OCI-LY7 (cell line): ENCODE measurements around the gene IMMP2L.

Source experiments
- EZH2phosphoT487 ChIP-seq: fragments of 200-600 bp; sonication (generic); IDR thresholded peaks from 2 replicates; pipeline ENCODE4 v1.6.1; 2018; ENCODE audit warnings: low read depth, borderline replicate concordance, mild to moderate bottlenecking, mixed run types, antibody characterized with exemption, low read length, moderate library complexity, mixed read lengths
- TF ChIP-seq, protein P1 (sequence below): fragments of 200-600 bp; sonication (generic); conservative IDR thresholded peaks from 2 replicates; pipeline ENCODE4 v1.5.1; 2014; ENCODE audit warnings: mild to moderate bottlenecking, antibody characterized with exemption, low read length, moderate library complexity, mixed read lengths

GRCh38 chr7:110780712-110781111 lies 781.6 kb downstream of the IMMP2L start:
- TF ChIP-seq, protein P1, sequence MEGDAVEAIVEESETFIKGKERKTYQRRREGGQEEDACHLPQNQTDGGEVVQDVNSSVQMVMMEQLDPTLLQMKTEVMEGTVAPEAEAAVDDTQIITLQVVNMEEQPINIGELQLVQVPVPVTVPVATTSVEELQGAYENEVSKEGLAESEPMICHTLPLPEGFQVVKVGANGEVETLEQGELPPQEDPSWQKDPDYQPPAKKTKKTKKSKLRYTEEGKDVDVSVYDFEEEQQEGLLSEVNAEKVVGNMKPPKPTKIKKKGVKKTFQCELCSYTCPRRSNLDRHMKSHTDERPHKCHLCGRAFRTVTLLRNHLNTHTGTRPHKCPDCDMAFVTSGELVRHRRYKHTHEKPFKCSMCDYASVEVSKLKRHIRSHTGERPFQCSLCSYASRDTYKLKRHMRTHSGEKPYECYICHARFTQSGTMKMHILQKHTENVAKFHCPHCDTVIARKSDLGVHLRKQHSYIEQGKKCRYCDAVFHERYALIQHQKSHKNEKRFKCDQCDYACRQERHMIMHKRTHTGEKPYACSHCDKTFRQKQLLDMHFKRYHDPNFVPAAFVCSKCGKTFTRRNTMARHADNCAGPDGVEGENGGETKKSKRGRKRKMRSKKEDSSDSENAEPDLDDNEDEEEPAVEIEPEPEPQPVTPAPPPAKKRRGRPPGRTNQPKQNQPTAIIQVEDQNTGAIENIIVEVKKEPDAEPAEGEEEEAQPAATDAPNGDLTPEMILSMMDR, result no peak
- no peak for TF ChIP-seq EZH2phosphoT487
